Ishikawa (cell line): ENCODE data around the gene MRFAP1L1.
A peak's percentile ranks its signal among the peaks of the same experiment; 100 is the strongest.

ENCODE experiments used
- CEBPB ChIP-seq: IDR thresholded peaks from 2 replicates; pipeline ENCODE4 v1.6.1; 2012
- CREB1 ChIP-seq: IDR thresholded peaks from 2 replicates; pipeline ENCODE4 v1.6.1; 2012; ENCODE audit warnings: low read depth
- EGR1 ChIP-seq: IDR thresholded peaks from 2 replicates; pipeline ENCODE4 v1.6.1; 2012
- EP300 ChIP-seq: IDR thresholded peaks from 2 replicates; pipeline ENCODE4 v1.6.1; 2012; ENCODE audit warnings: borderline replicate concordance
- MAX ChIP-seq: IDR thresholded peaks from 2 replicates; pipeline ENCODE4 v1.6.1; 2012
- RAD21 ChIP-seq: IDR thresholded peaks from 2 replicates; pipeline ENCODE4 v1.6.1; 2012; ENCODE audit warnings: low read depth
- REST ChIP-seq: IDR thresholded peaks from 2 replicates; pipeline ENCODE4 v1.6.1; 2012; ENCODE audit warnings: low read depth, mild to moderate bottlenecking
- TAF1 ChIP-seq: IDR thresholded peaks from 2 replicates; pipeline ENCODE4 v1.6.1; 2012; ENCODE audit warnings: low read depth, mild to moderate bottlenecking
- TEAD4 ChIP-seq: IDR thresholded peaks from 2 replicates; pipeline ENCODE4 v1.6.1; 2012
- YY1 ChIP-seq: IDR thresholded peaks from 2 replicates; pipeline ENCODE4 v1.6.1; 2012; ENCODE audit warnings: low read depth
- ZBTB7A ChIP-seq: IDR thresholded peaks from 2 replicates; pipeline ENCODE4 v1.6.1; 2012; ENCODE audit warnings: low read depth

- TF ChIP-seq TAF1 (no peak), EP300 (no peak), CREB1 (no peak), CEBPB (no peak), YY1 (no peak), REST (no peak), ZBTB7A (no peak), RAD21 (peak; percentile 29; the same call in 1 of the 2 replicates), MAX (peak; percentile 87), EGR1 (peak; percentile 24; the same call in 1 of the 2 replicates), TEAD4 (no peak)
Measured at GRCh38 chr4:6674500-6675149, 35.0 kb downstream of the MRFAP1L1 start.
